GM19238 (cell line): ENCODE measurements around the gene PIGQ.

ENCODE experiments used
- DNase-seq: peaks from one replicate; pipeline ENCODE4 v3.0.0; 2011; ENCODE audit warnings: low spot score; ENCODE audit not compliant: insufficient read length

The PIGQ gene

DNA sequence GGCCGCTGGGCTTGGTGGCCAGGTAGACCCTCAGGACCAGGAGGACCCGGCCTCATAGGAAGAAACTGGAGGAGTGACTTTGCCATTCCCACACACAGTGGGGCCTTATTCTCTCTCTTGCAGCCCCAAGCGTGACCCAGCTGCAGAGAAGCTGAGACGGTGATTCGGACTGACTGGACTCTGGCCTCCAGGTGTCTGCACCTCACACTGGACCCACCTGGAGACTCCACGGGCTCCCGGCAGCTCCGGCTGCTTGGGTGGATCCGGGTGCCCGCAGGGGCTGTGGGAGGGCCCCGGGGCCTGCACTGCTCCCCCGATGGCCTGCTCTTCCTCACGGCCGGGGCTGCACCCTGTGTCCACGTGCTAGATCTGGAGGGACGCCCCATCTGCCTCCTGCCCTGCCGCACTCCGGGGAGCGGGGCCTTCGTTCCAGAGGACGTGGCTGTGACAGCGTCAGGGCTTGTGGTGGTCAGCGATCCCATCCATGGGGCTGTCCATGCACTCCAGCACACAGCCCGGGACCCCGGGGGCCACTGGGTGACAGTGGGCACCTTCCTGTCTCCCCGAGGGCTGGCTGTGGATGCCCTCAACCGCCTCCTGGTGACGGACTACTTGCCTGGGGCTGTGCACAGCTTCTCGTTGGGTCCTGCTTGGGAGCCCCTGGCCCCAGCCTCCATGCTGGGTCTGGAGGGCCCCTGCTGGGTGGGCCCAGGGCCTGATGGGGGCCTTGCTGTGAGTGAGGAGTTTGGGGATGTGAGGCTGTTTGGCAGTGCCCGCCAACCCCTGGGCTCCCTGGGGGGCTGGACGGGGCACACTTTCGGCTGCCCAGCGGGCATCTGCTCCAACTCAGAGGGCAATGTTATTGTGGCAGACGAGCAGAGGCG, 2.2 kb upstream of the PIGQ start:
- no peak for DNase-seq

DNA sequence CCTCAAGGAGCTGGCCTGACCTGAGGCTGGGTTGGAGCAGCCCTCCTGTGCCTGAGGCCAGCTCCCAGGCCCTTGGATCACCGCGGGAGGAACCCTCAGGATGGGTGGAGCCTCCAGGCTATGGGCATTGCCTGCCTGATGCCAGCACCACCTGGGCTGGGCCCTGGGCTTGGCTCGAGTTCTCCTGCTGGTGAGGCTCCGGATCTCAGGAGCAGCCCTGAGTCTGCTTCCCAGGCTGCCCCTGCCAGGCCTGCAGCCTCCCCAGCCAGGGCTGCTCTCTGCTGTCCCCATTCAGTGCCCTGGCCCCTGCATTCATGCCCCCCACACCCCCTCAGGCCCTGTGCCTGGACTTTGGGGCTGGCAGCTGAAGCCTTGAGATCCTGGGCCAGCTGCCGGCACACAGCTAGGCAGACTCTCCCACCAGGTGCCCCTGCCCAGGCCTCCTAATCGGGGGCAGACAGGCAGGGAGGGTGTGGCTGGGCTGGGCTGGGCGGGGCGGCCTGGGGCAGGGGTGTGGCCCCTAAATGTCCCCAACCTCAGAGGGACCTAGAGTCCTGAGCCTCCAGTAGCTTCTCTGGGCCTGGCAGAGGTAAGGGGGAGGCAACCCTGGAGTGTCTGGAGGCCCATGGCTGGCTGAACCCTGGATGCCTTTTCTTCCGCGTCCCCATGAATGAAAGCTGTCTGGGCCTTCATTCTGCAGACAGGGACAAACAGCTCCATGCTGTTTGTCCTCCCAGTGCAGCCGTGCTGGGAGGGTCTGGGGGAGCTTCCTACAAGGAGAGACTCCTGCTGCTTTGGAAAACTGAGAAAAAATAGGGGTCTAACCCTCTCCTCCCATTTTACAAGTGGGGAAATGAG, 1.1 kb upstream of the PIGQ start:
- DNase-seq = no peak

DNA sequence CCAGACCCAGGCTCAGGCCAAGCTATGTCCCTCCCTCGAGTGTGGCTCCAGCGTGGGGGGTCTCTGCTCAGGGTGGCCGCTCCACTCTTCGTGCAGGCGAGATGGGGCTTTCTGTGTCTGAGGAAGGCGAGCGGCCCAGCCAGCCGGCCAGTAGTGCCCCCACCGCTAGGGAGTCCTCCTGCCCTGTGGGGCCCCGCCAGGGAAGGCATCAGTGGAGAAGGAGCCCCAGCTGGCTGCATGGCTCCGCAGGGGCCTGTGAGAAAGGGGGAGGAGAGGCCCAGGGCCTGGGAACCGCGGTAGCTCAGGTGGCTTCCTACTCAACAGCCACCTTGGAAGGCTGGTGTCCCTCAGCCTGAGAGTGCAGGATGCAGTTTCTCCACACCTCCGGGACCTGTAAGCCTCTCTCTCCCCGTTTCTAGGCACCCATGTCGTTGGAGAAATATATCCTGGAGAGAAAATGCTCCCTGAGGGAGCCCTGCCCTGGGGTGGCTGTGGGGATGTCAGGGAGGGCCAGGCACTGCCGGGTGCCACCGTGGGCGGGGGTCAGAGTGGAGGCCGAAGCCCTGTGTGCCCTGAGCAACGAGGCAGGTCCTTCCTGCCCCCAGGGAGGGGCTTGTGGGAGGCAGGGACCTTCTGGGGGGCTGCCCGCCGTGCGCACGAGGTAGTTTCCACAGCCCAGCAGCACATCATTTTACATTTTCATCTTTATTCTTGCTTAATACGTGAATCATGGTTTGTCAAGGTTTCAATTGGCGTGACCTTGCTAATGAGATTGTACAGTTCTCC, 3.3 kb downstream of the PIGQ start:
- no peak for DNase-seq

DNA sequence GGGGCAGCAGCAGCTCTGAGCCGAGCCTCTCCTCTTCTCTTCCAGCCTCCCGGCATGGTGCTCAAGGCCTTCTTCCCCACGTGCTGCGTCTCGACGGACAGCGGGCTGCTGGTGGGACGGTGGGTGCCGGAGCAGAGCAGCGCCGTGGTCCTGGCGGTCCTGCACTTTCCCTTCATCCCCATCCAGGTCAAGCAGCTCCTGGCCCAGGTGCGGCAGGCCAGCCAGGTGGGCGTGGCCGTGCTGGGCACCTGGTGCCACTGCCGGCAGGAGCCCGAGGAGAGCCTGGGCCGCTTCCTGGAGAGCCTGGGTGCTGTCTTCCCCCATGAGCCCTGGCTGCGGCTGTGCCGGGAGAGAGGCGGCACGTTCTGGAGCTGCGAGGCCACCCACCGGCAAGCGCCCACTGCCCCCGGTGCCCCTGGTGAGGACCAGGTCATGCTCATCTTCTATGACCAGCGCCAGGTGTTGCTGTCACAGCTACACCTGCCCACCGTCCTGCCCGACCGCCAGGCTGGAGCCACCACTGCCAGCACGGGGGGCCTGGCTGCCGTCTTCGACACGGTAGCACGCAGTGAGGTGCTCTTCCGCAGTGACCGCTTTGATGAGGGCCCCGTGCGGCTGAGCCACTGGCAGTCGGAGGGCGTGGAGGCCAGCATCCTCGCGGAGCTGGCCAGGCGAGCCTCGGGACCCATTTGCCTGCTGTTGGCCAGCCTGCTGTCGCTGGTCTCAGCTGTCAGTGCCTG, 4.4 kb downstream of the PIGQ start:
- DNase-seq = no peak

DNA sequence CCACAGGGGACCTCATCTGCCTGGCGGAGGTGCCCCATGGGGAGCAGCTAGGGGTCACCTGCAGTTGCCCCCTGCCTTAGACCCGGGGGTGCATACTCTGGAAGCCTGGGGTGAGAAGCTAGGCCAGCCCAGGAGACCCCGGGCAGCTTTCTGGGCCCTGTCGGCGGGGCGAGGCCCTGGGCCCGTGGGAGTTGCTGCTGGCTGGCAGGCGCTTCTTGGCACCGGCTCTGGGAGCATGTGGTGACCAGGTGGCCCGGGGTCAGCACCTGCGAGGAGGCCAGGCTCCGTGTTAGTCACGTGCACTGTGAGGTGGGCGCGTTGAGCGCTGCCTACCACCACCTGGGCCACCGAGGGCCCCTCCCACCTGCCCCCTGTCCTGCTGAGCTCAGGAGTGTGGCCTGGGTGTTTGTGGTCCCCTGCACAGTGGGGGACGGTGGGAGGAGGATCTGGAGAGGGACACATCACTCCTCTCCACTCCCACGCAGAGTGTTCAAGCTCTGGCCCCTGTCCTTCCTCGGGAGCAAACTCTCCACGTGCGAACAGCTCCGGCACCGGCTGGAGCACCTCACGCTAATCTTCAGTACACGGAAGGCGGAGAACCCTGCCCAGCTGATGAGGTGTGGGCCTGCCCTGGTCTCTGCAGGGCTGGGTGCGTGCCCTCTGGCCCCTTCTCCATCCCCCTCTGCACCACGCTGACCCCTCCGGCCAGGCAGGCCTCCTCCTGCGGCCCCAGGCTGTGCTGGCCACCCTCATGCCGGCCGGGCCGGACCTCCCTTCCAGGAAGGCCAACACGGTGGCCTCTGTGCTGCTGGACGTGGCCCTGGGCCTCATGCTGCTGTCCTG, 5.8 kb downstream of the PIGQ start:
- no peak for DNase-seq

DNA sequence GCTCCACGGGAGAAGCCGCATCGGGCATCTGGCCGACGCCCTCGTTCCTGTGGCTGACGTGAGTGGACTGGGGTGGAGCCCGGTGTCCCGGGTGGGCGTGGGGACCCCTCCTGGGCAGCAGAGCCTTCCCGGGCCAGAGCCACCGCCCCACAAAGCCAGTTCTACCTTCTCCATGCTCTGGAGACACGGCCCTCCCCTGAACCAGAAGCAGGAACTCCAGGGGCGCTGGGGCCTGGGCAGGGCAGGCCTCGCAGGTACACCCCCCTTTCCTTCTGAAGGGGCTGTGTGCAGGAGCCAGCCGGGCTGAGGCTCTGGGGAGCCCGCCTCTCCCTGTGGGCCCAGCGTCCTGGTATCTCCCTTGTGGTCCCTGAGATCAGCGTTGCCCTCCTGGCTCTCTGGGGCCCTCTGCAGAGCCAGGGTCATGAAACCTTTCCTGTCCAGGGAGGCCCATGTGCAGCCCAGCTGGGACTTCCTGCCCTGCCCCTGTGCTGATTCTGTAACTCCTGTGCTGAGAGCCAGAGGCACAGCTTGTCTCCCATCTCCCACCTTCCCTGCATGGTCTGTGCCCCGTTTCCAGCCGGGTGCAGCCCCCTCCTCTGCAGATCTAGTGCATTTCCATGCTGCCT, 6.5 kb downstream of the PIGQ start:
- no peak for DNase-seq

DNA sequence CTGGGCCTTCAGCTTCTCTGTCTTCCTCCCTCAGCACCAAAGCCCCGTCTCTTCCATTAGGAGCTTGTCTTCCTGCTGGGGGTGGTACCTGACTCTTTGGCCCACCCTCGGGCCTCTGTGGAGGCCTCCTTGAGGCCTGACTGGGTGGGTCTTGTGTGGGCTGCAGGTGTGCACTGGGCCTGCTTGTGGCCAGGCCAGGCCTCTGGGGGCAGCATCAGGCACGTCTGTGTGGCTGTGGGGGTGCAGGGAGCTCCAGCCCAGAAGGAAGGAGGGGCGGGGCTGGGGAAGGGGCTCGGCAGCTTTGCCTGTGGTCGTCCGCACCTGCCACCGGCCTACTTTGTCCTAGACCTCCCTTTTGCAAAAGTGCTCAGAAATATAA, 7.0 kb downstream of the PIGQ start:
- no peak for DNase-seq

DNA sequence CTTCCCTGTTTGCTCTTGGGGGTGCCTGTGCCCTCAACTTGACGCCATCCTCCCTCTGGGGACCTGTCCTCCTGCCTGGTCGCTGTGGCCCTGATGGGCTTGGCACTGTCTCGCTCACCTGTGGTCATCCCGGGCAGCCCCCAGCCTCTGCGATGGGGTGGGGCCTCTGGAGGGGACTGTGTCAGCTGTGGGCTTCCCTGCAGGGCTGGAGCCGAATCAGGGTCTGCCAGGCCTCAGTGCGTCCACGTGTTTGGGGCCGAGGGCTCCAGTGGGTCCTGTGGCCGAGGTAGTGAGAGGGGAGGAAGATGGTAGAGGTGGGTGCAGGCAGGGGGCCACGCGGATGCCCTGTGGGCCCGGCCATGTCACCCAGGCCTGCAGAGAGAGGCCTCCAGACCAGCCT, 8.0 kb downstream of the PIGQ start:
- DNase-seq = no peak

DNA sequence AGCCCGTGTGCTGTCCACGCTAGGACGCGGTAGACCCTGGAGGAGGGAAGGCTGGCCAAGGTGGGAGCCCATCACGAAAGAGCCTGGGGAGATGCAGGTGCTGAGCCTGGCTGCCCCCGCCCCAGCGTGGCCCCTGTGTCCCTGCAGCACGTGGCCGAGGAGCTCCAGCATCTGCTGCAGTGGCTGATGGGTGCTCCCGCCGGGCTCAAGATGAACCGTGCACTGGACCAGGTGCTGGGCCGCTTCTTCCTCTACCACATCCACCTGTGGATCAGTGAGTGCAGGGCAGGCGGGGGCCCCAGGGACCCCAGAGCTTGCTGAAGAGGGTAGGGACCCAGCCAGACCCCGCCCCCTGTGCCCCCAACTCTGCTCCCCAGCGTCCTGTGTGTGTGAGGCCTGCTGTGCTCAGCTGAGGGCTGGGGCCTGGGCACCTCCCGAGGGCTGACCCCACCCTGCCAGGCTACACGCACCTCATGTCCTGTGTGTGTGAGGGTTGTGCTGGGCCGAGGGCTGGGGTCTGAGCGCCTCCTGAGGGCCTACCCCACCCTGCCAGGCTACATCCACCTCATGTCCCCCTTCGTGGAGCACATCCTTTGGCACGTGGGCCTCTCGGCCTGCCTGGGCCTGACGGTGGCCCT, 8.6 kb downstream of the PIGQ start:
- DNase-seq = no peak

DNA sequence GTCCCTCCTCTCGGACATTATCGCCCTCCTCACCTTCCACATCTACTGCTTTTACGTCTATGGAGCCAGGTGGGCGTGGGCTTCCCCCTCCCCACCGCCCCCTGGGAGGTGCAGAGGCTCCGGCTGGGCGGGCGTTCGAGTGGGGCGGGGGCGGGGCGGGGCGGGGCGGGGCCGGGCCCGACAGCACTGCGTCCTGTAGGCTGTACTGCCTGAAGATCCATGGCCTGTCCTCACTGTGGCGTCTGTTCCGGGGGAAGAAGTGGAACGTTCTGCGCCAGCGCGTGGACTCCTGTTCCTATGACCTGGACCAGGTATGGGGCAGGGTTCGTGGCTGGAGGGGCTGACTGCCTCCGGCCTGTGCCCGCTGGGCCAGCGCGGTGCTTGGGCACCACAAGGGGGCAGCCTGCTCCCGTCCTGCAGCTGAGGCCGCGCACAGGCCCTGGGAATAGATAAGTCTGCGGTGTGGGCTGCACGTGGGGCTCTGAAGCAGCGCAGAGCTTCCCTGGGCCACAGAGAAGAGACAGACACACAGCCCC, 9.2 kb downstream of the PIGQ start:
- DNase-seq = peak; percentile 80

DNA sequence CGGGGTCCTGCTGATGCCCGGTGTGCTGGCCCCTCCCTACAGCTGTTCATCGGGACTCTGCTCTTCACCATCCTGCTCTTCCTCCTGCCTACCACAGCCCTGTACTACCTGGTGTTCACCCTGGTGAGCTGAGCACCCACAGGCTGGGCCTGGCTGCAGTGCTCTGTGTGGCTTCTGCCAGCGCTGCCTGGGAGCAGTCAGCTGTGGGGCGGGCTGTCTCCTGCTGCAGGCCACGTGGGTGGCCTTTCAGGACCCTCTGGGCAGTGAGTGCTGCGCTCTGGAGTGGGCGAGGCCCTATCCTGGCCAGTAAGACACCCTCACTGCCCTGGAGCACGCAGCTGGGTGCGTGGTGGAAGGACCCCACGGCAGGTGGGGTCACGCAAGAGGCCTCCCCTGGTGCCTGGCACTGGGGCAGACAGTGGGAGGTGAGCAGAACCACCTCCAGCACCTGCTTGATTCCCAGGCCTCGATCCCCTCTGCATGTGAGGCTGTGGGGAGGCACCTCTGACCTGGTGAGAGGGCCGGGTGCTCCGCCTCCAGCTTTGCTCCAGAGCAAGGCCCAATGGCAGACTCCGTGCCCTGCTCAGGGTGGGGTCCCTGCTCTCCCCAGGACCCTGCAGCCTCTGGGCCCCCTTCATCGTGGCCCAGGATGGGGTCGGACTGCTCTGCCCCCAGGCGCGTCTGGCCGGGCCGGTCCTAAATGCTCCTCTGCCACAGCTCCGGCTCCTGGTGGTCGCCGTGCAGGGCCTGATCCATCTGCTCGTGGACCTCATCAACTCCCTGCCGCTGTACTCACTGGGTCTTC, 10.6 kb downstream of the PIGQ start:
- no peak for DNase-seq

DNA sequence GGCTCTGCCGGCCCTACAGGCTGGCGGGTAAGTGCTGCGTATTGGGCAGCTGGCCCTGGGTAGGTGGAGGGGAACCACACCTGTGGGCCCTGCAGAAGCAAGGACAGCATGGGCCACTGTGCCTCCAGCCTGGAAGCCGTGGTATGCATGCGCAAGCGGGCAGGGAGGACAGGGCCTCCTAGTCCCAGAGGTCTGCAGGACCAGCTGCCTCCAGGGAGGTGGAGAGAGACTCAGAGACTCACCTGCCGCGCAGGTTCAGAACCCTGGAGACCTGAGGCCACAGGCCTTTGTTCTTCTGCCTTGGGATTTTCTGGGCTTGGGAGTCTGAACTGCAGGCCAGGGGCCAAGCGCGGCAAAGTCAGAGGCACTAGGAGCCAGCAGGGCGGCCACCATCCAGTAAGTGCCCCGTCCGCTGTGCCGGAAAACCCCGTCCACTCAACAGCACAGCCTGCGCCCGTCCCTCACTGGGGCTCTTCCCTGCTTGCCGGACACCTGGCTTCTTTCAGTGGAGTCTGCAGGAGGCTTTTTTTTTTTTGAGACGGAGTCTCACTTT, 11.3 kb downstream of the PIGQ start:
- DNase-seq = no peak

DNA sequence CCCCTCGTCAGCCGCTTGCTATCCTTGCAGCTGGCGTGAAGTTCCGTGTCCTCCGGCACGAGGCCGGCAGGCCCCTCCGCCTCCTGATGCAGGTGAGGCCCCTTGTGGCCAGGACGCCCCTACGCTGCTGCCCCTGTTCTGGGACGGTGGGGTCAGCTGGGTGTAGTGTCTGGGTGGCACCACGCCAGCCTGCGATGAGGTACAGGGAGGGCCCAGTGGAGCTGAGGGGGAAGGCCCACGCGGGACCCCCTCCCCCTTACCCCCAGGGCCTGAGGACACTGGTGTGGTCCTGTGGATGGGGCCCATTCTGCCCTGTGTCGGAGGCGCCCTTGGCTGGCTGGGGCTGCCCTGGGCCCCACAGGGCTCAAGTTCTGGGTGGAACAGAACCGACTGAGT, 12.4 kb downstream of the PIGQ start:
- DNase-seq = no peak

DNA sequence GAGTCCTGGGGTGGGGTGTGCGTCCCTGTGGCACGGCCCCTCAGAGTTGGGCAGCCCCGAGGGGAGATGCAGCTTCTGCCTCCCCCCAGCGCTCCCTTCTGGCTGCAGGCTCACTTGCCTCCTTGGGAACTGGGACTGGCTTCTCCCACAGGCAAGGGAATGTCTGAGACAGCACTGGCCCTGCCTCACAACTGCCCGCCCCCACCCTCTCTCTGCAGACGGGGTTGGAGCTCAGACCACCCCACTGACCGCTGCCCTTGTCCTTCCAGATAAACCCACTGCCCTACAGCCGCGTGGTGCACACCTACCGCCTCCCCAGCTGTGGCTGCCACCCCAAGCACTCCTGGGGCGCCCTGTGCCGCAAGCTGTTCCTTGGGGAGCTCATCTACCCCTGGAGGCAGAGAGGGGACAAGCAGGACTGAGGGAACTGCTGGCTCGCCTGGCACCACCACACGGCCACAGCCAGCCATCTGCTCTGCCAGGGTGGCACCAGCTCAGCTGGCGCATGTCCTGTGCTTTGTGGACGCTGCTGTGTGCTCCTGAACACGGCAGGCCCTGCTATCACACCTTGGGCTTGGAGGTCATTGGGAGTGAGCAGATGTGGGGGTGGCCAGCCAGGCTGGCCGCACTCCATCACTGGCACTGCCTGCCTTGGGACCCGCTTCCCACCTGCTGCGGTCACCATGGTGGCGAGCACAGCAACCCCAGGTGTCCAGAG, 13.0 kb downstream of the PIGQ start:
- no peak for DNase-seq

DNA sequence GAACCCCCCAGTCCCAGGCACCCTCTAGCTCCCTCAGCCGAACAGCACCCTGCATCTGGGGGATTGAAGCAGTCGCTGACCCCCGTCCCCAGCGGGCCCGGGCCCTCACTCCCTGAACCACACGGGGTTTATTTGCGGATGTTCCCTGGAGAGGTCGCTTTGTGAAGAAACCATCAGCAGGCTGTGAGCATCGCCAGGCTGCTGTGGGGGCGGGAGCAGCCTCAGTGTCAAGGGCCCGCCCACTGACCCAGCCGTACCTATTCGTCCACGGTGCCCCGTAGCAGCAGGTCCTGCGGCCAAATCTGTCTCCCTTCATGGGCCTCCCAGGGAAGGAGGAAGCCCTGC, 13.7 kb downstream of the PIGQ start:
- no peak for DNase-seq

DNA sequence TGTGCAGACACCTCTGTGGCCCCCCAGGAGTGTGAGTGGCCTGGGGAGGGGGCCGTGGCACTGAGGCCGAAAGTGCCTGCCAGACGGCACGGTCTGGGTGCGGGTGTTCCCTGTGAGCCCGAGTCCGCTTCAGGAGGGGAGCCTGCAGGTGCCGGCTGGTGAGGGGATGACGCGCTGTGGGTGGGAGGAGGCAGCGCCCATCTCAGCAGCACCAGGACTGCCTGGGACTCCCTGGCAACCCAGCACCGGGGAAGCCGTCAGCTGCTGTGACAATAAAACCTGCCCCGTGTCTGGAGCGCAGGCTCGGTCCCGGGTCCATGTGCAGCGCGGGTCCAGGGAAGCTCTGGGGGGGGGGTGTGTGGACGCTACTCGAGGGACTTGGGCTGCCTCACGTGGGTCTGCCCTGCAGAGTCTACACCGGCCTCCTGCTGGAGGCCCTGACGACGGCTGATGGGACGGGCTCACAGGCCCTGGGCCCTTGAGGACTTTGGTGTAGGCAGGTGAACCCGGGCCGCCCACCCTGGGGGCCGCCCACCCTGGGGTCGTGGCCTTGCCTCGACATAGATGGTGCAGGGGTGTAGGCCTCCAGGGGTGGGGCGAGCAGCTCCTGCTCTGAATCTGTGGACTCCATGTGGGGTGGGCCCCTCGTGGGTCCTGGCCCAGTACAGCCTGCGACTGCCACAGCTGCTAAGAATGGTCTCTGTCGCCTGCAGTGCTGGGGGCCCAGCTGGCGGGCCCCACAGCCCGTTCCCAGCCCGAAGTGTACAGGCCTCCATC, 14.2 kb downstream of the PIGQ start:
- DNase-seq = no peak

DNA sequence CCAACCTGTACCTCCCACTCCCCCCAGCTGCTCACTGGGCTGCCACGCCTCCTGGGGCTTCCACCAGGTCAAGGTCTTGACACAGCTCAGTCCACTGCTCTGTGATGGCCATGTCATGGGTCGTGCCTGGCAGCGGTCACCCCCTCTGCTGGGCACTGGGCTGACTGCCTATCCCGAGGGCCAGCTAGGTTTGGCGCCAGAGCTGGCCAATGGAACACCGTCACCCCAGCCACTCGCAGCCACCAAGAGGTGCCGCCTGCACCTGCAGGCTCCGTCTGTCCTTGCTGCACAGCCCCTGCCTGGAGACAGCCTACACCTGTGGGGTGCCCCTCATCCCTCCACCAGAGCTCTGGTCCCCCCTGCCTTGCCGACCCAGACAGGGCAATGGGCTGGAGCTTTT, 15.6 kb downstream of the PIGQ start:
- DNase-seq = no peak
